Astrocyte of the spinal cord (primary cell): ENCODE data around the gene NECAB2.

Experiments
- DNase-seq: peaks from one replicate; pipeline ENCODE4 v3.0.0; 2011; ENCODE audit warnings: low read depth, low spot score
- H3K4me3 ChIP-seq: 2 replicates; pipeline ENCODE4 v1.5.1; 2011; ENCODE audit warnings: low read depth, mild to moderate bottlenecking, low read length, moderate library complexity
- in situ Hi-C: cut with HindIII; loops from 2 replicates; pipeline ENCODE4 v1.10.0; 2017; ENCODE audit warnings: low sequenced_read_pairs
- TF ChIP-seq, protein P1 (sequence below): IDR thresholded peaks from 2 replicates; pipeline ENCODE4 v1.5.1; 2012; ENCODE audit warnings: low read depth, mild to moderate bottlenecking, low read length, inconsistent platforms

Gene NECAB2

DNA sequence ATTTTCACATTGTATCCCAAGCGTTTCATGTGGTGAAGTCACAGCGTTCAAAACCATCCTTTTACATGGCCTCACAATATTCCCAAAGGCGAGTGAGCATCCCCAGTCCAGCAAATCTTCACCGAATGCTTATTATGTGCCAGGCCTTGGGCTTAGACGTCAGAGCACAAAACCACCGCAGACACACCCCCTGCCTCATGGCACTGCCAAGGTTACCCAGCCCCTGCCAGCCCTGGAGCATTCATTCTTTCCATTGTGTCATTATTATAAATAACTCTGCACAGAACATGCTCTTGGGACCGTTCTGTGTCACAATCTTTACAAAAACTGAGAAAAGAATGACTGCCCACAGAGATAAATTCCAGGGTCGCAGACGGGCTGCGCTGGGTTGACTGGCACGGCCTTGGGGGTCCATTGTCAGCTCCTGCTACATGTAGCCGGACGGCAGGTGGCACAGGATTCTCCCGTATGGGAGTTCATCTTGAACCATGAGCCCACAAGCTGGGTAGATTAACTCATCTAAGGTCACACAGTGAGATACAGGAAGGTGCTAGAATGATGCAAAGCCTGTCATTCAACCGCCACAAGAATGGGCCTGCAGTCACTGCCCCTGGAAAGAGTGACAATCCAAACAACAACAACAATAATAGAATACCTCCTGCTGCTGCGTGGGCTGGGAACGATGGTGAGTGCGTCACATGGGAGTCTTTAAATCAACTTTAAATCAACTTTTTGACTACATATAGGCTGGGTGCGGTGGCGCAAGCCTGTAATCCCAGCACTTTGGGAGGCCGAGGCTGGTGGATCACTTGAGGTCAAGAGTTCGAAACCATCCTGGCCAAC lies 4.5 kb upstream of the NECAB2 start:
- H3K4me3 ChIP-seq: no peak overlapping the region
- TF ChIP-seq, protein P1, sequence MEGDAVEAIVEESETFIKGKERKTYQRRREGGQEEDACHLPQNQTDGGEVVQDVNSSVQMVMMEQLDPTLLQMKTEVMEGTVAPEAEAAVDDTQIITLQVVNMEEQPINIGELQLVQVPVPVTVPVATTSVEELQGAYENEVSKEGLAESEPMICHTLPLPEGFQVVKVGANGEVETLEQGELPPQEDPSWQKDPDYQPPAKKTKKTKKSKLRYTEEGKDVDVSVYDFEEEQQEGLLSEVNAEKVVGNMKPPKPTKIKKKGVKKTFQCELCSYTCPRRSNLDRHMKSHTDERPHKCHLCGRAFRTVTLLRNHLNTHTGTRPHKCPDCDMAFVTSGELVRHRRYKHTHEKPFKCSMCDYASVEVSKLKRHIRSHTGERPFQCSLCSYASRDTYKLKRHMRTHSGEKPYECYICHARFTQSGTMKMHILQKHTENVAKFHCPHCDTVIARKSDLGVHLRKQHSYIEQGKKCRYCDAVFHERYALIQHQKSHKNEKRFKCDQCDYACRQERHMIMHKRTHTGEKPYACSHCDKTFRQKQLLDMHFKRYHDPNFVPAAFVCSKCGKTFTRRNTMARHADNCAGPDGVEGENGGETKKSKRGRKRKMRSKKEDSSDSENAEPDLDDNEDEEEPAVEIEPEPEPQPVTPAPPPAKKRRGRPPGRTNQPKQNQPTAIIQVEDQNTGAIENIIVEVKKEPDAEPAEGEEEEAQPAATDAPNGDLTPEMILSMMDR: no peak
- no peak for DNase-seq
- in situ Hi-C loops: no loop called here

DNA sequence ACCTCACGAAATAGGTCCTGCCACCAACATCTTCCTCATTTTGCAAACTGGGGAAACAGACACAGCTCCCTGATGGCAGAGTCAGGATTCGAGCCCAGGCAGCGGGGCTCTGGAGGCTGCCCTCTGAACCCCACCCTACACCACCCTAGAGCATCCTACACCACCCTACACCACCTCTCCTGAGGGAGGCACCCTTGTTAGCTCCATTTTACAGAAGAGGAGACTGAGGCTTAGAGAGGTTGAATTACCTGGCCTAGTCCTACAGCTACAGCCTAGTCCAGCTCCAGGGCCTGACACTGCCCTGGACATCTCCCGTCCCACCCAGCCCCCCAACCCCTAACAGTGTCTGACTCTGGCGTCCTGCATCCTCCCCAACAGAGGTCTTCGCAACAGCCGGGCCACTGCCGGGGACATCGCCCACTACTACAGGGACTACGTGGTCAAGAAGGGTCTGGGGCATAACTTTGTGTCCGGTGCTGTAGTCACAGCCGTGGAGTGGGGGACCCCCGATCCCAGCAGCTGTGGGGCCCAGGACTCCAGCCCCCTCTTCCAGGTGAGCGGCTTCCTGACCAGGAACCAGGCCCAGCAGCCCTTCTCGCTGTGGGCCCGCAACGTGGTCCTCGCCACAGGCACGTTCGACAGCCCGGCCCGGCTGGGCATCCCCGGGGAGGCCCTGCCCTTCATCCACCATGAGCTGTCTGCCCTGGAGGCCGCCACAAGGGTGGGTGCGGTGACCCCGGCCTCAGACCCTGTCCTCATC lies 3.2 kb upstream of the NECAB2 start:
- no peak overlapping the region for H3K4me3 ChIP-seq

DNA sequence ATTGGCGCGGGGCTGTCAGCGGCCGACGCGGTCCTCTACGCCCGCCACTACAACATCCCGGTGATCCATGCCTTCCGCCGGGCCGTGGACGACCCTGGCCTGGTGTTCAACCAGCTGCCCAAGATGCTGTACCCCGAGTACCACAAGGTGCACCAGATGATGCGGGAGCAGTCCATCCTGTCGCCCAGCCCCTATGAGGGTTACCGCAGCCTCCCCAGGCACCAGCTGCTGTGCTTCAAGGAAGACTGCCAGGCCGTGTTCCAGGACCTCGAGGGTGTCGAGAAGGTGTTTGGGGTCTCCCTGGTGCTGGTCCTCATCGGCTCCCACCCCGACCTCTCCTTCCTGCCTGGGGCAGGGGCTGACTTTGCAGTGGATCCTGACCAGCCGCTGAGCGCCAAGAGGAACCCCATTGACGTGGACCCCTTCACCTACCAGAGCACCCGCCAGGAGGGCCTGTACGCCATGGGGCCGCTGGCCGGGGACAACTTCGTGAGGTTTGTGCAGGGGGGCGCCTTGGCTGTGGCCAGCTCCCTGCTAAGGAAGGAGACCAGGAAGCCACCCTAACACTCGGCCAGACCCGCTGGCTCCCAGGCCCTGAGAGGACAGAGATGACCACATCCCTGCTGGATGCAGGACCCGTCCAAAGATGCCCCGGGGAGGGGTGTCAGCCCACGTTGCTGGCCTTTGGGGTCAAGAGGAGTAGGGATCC lies 2.4 kb upstream of the NECAB2 start:
- H3K4me3 ChIP-seq: no peak overlapping the region
- TF ChIP-seq, protein P1: no peak
- no peak for DNase-seq
- in situ Hi-C loops: no loop called here

More for the DNA sequence above, 3.2 kb upstream of the NECAB2 start:
- in situ Hi-C loops: no loop called here
- TF ChIP-seq, protein P1: no peak
- no peak for DNase-seq

DNA sequence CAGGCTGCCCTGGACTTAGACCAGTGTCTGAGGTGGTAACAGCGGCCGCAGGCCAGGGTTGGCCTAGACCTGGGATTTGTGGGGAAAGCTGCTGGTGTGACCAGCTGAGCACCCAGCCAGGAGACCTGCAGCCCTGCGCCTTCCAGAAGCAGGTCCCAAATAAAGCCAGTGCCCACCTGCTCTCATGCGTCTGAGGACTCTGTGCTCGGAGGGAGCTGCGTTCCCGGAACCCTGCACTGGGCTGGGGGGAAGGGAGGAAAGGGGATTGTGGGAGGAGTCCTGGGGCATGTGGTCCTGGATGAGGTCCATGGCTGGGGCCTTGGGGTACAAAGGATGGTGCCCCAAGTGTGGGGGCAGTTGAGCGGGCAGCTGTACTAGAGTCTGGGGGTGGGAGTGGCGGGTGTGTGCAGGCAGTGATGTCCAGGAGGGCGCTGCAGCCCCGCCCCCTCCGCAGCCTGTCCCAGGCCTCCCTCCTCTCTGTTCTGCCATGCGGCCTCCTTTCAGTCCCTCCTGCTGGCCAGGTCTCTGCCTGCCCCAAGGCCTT lies 1.8 kb upstream of the NECAB2 start:
- DNase-seq: no peak
- TF ChIP-seq, protein P1: no peak
- H3K4me3 ChIP-seq: no peak overlapping the region
- in situ Hi-C loops: no loop called here

DNA sequence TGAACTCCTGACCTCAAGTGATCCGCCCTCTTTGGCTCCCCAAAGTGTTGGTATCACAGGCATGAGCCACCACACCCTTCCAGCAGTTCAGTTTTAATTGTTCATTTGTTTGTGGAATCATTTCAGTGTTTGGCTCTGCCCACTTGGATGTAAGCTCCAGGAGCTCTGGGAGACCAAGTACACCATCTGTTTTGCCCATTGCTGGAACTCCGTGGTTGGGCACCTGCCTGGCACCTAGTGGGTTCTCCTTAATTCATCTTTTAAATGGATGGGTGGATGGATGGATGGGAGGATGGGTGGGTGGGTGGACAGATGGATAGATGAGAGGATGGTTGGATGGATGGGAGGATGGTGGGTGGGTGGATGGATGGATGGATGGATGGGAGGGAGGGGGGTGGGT lies 953 bp upstream of the NECAB2 start:
- DNase-seq: no peak
- TF ChIP-seq, protein P1: no peak
- in situ Hi-C loops: no loop called here
- no peak overlapping the region for H3K4me3 ChIP-seq

DNA sequence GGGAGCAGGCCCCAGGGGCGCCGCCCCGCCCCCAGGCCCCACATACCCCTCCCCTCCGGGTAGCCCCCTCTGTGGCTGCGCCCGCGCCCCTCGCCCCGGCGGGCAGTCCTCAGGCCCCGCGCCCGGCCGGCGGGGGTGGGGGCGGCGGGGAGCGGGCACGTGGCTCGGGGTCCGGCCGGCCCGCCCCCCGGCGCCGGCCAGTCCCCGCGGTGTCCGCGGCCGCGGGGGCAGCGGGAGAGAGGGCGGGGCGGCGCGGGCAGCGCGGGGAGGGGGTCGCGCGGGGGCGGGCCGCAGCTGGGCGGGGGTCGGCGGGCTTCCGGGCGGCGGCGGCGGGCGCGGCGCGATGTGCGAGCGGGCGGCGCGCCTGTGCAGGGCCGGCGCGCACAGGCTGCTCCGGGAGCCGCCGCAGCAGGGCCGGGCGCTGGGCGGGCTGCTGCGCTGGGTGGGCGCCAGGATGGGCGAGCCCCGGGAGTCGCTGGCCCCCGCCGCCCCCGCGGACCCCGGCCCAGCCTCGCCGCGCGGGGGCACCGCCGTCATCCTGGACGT lies 335 bp downstream of the NECAB2 start:
- peak overlapping the region; percentile 21 for H3K4me3 ChIP-seq
- TF ChIP-seq, protein P1: no peak
- DNase-seq: no peak
- in situ Hi-C loops: no loop called here
